Ishikawa (cell line): Measurements from ENCODE around the gene MYO9A.

Source experiments
- CEBPB ChIP-seq: IDR thresholded peaks from 2 replicates; pipeline ENCODE4 v1.6.1; 2012
- CREB1 ChIP-seq: IDR thresholded peaks from 2 replicates; pipeline ENCODE4 v1.6.1; 2012; ENCODE audit warnings: low read depth
- EGR1 ChIP-seq: IDR thresholded peaks from 2 replicates; pipeline ENCODE4 v1.6.1; 2012
- EP300 ChIP-seq: IDR thresholded peaks from 2 replicates; pipeline ENCODE4 v1.6.1; 2012; ENCODE audit warnings: borderline replicate concordance
- FOXM1 ChIP-seq: IDR thresholded peaks from 2 replicates; pipeline ENCODE4 v1.6.1; 2012; ENCODE audit warnings: low read depth, borderline replicate concordance
- MAX ChIP-seq: IDR thresholded peaks from 2 replicates; pipeline ENCODE4 v1.6.1; 2012
- NFIC ChIP-seq: IDR thresholded peaks from 2 replicates; pipeline ENCODE4 v1.6.1; 2012
- RAD21 ChIP-seq: IDR thresholded peaks from 2 replicates; pipeline ENCODE4 v1.6.1; 2012; ENCODE audit warnings: low read depth
- REST ChIP-seq: IDR thresholded peaks from 2 replicates; pipeline ENCODE4 v1.6.1; 2012; ENCODE audit warnings: low read depth, mild to moderate bottlenecking
- TAF1 ChIP-seq: IDR thresholded peaks from 2 replicates; pipeline ENCODE4 v1.6.1; 2012; ENCODE audit warnings: low read depth, mild to moderate bottlenecking
- TCF12 ChIP-seq: IDR thresholded peaks from 2 replicates; pipeline ENCODE4 v1.6.1; 2012; ENCODE audit warnings: low read depth
- TEAD4 ChIP-seq: IDR thresholded peaks from 2 replicates; pipeline ENCODE4 v1.6.1; 2012
- USF1 ChIP-seq: IDR thresholded peaks from 2 replicates; pipeline ENCODE4 v1.6.1; 2012
- YY1 ChIP-seq: IDR thresholded peaks from 2 replicates; pipeline ENCODE4 v1.6.1; 2012; ENCODE audit warnings: low read depth
- ZBTB7A ChIP-seq: IDR thresholded peaks from 2 replicates; pipeline ENCODE4 v1.6.1; 2012; ENCODE audit warnings: low read depth

The MYO9A gene

GRCh38 chr15:72092691-72093090 is 25.3 kb downstream of the MYO9A start:
- no peak for TF ChIP-seq EP300
- no peak for TF ChIP-seq MAX
- TF ChIP-seq REST: no peak
- no peak for TF ChIP-seq TEAD4
- TF ChIP-seq TCF12: no peak
- no peak for TF ChIP-seq EGR1
- no peak for TF ChIP-seq ZBTB7A
- no peak for TF ChIP-seq CREB1
- no peak for TF ChIP-seq RAD21
- no peak for TF ChIP-seq USF1
- no peak for TF ChIP-seq CEBPB
- TF ChIP-seq YY1: no peak
- no peak for TF ChIP-seq NFIC
- no peak for TF ChIP-seq TAF1
- no peak for TF ChIP-seq FOXM1

GRCh38 chr15:72092006-72092405 is 25.9 kb downstream of the MYO9A start:
- no peak for TF ChIP-seq TCF12
- no peak for TF ChIP-seq CREB1
- TF ChIP-seq FOXM1: no peak
- TF ChIP-seq REST: no peak
- no peak for TF ChIP-seq MAX
- no peak for TF ChIP-seq TEAD4
- TF ChIP-seq RAD21: no peak
- TF ChIP-seq YY1: no peak
- TF ChIP-seq ZBTB7A: no peak
- TF ChIP-seq EP300: no peak
- no peak for TF ChIP-seq NFIC
- TF ChIP-seq CEBPB: no peak
- no peak for TF ChIP-seq USF1
- TF ChIP-seq EGR1: no peak
- TF ChIP-seq TAF1: no peak

GRCh38 chr15:72086920-72087648 is 30.9 kb downstream of the MYO9A start:
- TF ChIP-seq USF1: no peak
- TF ChIP-seq EGR1: no peak
- no peak for TF ChIP-seq FOXM1
- no peak for TF ChIP-seq EP300
- TF ChIP-seq TAF1: no peak
- no peak for TF ChIP-seq REST
- no peak for TF ChIP-seq ZBTB7A
- no peak for TF ChIP-seq CEBPB
